Tibial artery (tissue), 4 donors: ENCODE measurements around the gene SECTM1.
"Not testable (repeated sequence)": the region's sequence is repeated elsewhere in the genome, so short reads cannot be mapped to it uniquely, and the experiment has no call there.

Experiments used
- DNase-seq, 2 donors: peaks; one replicate each; pipeline ENCODE4 v3.0.0-alpha.2; 2019
- H3K27ac ChIP-seq, 2 donors: fragments of 200-600 bp; sonication (generic) in 1 of 2; 1 replicate in 1 of 2; 2 replicates in 1 of 2; pipeline ENCODE4 v1.5.1; 2018 to 2019; ENCODE audit warnings: mild to moderate bottlenecking in 1 of 2
- H3K27me3 ChIP-seq, 2 donors: fragments of 200-600 bp; sonication (generic) in 1 of 2; one replicate each; pipeline versions ENCODE4 v1.5.1 to v1.6.0; 2016 to 2019
- H3K36me3 ChIP-seq, 3 donors: fragments of 200-600 bp; sonication (generic) in 2 of 3; one replicate each; pipeline ENCODE4 v1.5.1; 2016 to 2019; ENCODE audit warnings: mild to moderate bottlenecking in 2 of 3
- H3K4me1 ChIP-seq, 4 donors: fragments of 200-600 bp; sonication (generic) in 2 of 4; 1 replicate in 3 of 4; 2 replicates in 1 of 4; pipeline ENCODE4 v1.5.1; 2016 to 2019
- H3K4me3 ChIP-seq, 2 donors: fragments of 200-600 bp; sonication (generic) in 1 of 2; 1 replicate in 1 of 2; 2 replicates in 1 of 2; pipeline ENCODE4 v1.5.1; 2018 to 2019; ENCODE audit warnings: mild to moderate bottlenecking in 2 of 2
- H3K9me3 ChIP-seq, 3 donors: fragments of 200-600 bp; sonication (generic) in 1 of 3; one replicate each; pipeline ENCODE4 v1.5.1; 2016 to 2019
- intact Hi-C: fragments of 100-400 bp; cut with DNase I; formaldehyde crosslinking; loops from one replicate; pipeline ENCODE4 v1.15.0; 2023; ENCODE audit warnings: low total_unique reads
- TF ChIP-seq, protein P1 (sequence below), 2 experiments: fragments of 200-600 bp in 1 of 2; fragments of 450-650 bp in 1 of 2; IDR thresholded peaks; one replicate each; pipeline ENCODE4 v1.5.1; 2017 to 2019; ENCODE audit warnings: antibody characterized with exemption in 2 of 2, mild to moderate bottlenecking in 1 of 2, moderate library complexity in 1 of 2

Gene SECTM1

DNA sequence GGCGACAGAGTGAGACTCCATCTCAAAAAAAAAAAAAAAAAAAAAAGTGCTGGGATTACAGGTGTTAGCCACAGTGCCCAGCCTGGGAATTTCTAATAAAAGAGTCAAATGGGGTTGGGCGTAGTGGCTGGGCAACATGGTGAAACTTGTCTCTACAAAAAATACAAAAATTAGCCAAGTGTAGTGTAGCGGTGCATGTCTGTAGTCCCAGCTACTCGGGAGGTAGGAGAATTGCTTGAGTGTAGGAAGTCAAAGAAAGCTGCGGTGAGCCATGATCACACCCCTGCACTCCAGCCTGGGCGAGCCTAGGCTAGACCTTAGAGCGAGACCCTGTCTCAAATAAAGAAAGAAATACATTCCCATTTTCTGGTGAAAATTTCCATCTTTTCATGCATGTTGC, 35.6 kb upstream of the SECTM1 start:
- TF ChIP-seq, protein P1, sequence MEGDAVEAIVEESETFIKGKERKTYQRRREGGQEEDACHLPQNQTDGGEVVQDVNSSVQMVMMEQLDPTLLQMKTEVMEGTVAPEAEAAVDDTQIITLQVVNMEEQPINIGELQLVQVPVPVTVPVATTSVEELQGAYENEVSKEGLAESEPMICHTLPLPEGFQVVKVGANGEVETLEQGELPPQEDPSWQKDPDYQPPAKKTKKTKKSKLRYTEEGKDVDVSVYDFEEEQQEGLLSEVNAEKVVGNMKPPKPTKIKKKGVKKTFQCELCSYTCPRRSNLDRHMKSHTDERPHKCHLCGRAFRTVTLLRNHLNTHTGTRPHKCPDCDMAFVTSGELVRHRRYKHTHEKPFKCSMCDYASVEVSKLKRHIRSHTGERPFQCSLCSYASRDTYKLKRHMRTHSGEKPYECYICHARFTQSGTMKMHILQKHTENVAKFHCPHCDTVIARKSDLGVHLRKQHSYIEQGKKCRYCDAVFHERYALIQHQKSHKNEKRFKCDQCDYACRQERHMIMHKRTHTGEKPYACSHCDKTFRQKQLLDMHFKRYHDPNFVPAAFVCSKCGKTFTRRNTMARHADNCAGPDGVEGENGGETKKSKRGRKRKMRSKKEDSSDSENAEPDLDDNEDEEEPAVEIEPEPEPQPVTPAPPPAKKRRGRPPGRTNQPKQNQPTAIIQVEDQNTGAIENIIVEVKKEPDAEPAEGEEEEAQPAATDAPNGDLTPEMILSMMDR (IDR thresholded peaks at IDR 0.05): no peak
- Histone ChIP-seq H3K27ac (no peak overlapping the region), H3K4me1 (peaks cover 0 to 20% (median 19%) of the 10 kb centered on the region in 4 donors), H3K4me3 (no peak overlapping the region), H3K36me3 (no peaks in the 10 kb centered on the region), H3K9me3 (no peaks in the 10 kb centered on the region), H3K27me3 (peaks cover 0 to 51% of the 10 kb centered on the region in 2 donors)
- intact Hi-C loops: no loop called here
- DNase-seq: no peak

DNA sequence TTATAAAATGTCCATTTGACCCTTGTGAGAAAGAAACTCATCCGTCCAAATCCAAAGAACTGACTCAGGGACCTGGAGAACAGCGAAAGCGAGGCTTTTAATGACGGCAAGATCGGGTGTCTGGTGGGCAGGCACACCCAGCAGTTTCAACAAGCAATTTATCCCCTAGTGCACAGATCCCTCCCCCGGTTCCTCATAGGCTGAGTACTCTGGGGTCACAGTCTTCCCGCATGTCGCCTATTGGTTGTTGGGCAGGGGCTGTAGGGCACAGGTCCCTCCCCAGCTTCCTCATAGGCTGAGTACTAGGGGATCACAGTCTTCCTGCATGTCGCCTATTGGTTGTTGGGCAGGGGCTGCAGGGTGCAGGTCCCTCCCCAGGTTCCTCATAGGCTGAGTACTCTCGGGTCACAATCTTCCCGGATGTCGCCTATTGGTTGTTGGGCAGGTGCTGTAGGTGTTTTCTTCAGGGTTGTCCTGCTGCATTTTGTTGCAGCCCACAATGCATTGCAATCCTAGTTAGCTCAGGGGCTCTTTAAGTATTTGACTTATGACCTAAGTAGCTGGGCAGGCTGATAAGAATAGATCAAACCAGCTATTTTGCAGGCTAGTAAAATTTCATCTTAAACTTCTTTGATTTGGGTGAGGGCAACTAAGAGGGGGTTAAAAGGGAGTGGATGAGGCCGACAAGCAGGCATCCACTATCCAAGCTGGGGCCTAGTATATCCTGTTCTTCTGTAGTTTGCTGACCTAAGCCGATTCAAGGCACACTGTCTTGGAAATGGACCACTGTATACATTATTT, 34.4 kb upstream of the SECTM1 start:
- peaks cover 0 to 44% of the 10 kb centered on the region in 2 donors for H3K27me3 ChIP-seq
- intact Hi-C loops: no loop called here
- DNase-seq: no peak

DNA sequence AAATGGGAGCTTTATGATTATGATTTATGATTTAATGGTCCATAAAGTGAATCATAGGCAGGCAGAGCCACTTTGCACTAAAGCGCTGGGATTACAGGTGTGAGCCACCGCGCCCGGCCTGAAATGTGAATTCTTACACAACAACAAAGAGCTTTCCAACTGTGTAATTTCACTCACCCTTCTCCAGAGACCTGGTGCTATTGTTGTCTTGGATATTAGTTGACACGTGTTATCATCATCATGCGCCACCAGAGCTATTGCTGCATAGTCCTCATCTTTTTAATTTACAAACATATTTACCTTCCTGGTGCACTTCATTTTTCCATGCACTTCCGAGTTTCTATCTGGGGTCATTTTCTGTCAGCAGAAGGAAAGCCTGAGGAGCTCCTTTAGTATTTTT, 33.2 kb upstream of the SECTM1 start:
- intact Hi-C loops: no loop called here
- Histone ChIP-seq H3K36me3 (no peaks in the 10 kb centered on the region), H3K9me3 (no peaks in the 10 kb centered on the region), H3K4me1 (peaks cover 0 to 17% (median 14%) of the 10 kb centered on the region in 4 donors), H3K27ac (no peak overlapping the region), H3K4me3 (no peak overlapping the region), H3K27me3 (peaks cover 0 to 33% of the 10 kb centered on the region in 2 donors)
- TF ChIP-seq, protein P1 (IDR thresholded peaks at IDR 0.05): no peak
- DNase-seq: no peak

More for the DNA sequence above, 34.4 kb upstream of the SECTM1 start:
- Histone ChIP-seq H3K27ac (no peak overlapping the region), H3K4me1 (peaks cover 0 to 20% (median 19%) of the 10 kb centered on the region in 4 donors), H3K4me3 (no peak overlapping the region), H3K9me3 (no peaks in the 10 kb centered on the region), H3K36me3 (no peaks in the 10 kb centered on the region)
- TF ChIP-seq, protein P1 (IDR thresholded peaks at IDR 0.05): no peak

DNA sequence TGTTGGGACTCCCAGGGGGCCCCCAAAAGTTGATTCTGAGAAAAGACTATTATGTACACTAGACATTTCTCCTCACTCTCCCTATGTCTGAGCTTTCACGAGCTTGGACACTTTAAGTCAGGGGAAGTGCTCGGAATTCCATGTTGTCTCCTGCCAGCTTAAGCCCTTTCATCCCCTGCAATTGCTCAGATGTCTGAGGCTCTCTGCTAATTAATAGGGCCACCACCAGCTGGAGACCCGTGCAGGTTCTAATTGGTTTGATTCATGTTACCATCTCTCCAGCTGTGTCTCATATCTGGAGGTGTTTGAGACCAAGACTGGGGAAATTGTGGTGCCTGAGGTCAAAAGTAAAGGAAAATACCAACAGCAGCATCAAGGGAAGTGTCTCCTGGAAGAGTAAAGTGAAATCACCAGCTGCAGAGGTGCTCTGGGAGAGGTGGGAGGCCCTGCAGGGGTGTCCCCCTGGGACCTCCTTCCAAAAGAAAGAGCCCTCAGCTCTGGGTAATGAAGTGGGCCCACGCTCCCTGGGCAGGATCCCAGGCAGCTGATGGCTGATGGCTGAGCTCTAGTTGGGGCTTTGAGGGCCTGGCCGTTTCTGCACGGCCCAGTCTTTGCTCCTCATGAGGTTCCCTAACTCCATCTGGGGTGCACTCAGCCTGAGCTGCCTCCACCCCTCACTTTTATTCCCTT, 32.2 kb upstream of the SECTM1 start:
- peaks cover 0 to 7% (median 4%) of the 10 kb centered on the region in 4 donors for H3K4me1 ChIP-seq
- intact Hi-C loops: no loop called here
- no peak for DNase-seq
- H3K4me3 ChIP-seq: no peak overlapping the region
- H3K27ac ChIP-seq: no peak overlapping the region
- H3K36me3 ChIP-seq: no peaks in the 10 kb centered on the region
- peaks cover 0 to 23% of the 10 kb centered on the region in 2 donors for H3K27me3 ChIP-seq
- no peaks in the 10 kb centered on the region for H3K9me3 ChIP-seq
- TF ChIP-seq, protein P1 (IDR thresholded peaks at IDR 0.05): no peak

DNA sequence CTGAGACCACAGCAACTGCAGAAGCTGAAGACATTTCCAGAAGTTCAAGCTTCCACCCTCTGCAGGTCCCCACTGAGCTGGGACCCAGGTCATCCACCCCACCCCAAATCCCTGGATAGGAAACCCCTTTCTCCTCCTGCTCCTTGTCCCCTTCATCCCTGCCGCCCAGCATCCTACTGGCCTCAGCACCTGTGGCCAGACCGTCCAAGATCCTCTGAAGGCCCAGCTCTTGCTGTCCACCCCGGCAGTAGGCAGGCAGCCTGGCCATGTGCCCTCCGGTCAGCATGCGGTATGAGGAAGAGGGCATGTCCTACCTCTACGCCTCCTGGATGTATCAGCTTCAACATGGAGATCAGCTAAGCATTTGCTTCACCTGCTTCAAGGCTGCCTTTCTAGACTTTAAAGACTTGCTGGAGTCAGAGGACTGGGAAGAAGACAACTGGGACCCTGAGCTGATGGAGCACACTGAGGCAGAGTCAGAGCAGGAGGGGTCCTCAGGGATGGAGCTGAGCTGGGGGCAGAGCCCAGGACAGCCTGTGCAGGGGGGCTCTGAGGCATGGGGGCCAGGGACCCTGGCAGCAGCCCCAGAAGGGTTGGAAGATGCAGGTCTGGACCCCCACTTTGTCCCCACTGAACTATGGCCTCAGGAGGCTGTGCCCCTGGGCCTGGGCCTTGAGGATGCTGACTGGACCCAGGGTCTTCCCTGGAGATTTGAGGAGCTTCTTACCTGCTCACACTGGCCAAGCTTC, 28.5 kb upstream of the SECTM1 start:
- no peaks in the 10 kb centered on the region for H3K9me3 ChIP-seq
- TF ChIP-seq, protein P1 (IDR thresholded peaks at IDR 0.05): no peak
- H3K4me3 ChIP-seq: no peak overlapping the region
- no peaks in the 10 kb centered on the region for H3K36me3 ChIP-seq
- no peaks in the 10 kb centered on the region for H3K4me1 ChIP-seq
- intact Hi-C loops: no loop called here
- H3K27ac ChIP-seq: no peak overlapping the region
- no peak for DNase-seq
- H3K27me3 ChIP-seq: peaks cover 0 to 24% of the 10 kb centered on the region in 2 donors

DNA sequence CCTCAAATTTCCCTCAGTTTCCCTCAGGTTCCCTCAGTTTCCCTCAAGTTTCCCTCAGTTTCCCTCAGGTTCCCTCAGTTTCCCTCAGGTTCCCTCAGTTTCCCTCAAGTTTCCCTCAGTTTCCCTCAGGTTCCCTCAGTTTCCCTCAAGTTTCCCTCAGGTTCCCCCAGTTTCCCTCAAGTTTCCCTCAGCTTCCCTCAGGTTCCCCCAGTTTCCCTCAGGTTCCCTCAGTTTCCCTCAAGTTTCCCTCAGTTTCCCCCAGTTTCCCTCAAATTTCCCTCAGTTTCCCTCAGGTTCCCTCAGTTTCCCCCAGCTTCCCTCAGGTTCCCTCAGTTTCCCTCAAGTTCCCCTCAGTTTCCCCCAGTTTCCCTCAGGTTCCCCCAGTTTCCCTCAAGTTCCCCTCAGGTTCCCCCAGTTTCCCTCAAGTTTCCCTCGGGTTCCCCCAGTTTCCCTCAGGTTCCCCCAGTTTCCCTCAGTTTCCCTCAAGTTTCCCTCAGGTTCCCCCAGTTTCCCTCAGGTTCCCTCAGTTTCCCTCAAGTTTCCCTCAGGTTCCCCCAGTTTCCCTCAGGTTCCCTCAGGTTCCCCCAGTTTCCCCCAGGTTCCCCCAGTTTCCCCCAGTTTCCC, 26.0 kb upstream of the SECTM1 start:
- not testable (repeated sequence) for H3K27ac ChIP-seq, H3K36me3 ChIP-seq, H3K9me3 ChIP-seq, DNase-seq, H3K4me1 ChIP-seq, H3K4me3 ChIP-seq
- intact Hi-C loops: loop anchor here (5.0 kb wide), 1 partner anchor 53 kb away; no protein-coding TSS in a partner anchor
- H3K27me3 ChIP-seq: peaks cover 0 to 33% of the 10 kb centered on the region in 2 donors
